Stimulated activated CD4-positive, alpha-beta T cell treated with anti-CD3 and anti-CD28 coated beads, TNF-alpha, amount 100 ng/mL, for 48 hours (primary cell): Measurements from ENCODE around the gene ADAM33.

ENCODE experiments used
- DNase-seq, 3 donors: peaks; one replicate each; pipeline ENCODE4 v3.0.0-alpha.2; 2020; ENCODE audit warnings: low read depth in 3 of 3

ADAM33 gene

DNA sequence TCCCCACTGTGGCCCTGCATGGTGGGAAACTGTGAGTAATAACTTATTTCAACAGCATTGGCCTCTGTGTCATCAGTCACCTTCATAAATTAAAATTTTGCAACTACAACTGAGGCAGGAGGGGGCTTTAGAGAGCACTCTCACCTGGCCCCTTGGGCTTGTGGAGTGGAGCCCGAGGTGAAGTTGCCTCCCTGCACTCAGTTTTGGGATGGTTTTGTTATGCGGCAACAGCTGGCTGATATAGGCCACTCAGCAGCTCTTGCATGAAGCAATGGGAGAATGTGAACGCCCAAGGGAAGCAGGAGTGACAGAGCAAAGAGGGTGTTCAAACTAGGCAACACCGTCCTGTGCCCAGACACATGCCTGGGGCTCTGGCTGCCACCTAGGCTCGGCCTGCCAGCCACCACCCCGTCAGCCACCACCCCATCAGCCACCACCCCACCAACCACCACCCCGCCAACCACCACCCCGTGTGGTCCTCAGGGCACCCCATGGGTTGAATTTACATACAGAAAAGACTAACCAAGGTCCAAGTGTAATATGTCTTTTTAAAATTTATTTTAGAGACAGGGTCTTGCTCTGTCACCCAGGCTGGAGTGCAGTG lies 14.3 kb downstream of the ADAM33 start:
- no peak for DNase-seq

DNA sequence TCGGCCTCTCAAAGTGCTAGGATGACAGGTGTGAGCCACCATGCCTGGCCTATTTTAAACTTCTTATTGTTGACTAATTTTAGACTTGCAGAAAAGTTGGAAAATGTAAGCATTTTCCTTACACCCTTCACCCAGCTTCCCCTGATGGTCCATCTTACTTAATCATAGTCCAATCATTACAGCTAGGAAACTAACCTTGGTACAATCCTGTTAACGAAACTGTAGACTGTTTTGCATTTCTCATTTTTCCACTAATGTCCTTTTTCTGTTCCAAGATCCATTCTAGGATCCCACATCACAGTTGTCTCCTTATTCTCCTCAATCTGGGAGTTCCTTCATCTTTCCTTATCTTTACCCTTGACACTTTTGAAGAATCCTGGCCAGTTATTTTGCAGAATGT lies 18.0 kb downstream of the ADAM33 start:
- no peak for DNase-seq

DNA sequence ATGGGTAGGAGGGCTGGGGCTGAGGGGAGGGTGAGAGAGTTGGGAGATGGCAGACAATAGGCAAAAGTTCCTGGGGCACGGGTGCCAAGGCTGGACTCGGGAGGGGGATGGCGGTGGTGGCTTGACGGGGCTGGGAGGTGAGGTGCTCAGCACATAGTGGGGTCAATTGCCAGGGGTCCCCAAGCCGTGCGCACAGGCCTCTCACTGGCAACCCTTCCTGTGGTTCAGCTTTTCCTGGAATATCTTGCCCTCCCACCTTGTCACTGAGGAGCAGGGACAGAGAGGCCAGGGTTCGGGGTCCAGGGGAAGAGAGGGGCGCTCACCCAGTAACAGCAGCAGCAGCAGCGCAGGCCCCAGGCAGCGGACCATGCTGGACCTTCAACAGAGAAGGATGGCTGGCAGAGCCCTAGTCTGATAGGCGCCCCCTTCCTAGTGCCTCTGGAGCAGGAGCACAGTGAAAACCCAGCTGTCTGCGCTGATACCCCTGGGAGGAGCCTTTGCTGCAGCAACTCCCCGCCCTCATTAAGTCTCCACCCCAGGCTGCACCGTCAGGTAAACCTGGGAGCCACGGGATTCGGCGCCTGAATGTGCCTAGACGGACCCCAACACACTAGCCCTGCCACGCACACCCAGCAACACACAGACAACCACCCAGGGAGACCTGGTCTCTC lies 18.6 kb downstream of the ADAM33 start, which contains the start of gene GFRA4:
GFRA4 (minus strand) TSS at position 369 of the 671 bp plus-strand sequence; CDS start at position 369, 0 bp downstream.
- no peak for DNase-seq

DNA sequence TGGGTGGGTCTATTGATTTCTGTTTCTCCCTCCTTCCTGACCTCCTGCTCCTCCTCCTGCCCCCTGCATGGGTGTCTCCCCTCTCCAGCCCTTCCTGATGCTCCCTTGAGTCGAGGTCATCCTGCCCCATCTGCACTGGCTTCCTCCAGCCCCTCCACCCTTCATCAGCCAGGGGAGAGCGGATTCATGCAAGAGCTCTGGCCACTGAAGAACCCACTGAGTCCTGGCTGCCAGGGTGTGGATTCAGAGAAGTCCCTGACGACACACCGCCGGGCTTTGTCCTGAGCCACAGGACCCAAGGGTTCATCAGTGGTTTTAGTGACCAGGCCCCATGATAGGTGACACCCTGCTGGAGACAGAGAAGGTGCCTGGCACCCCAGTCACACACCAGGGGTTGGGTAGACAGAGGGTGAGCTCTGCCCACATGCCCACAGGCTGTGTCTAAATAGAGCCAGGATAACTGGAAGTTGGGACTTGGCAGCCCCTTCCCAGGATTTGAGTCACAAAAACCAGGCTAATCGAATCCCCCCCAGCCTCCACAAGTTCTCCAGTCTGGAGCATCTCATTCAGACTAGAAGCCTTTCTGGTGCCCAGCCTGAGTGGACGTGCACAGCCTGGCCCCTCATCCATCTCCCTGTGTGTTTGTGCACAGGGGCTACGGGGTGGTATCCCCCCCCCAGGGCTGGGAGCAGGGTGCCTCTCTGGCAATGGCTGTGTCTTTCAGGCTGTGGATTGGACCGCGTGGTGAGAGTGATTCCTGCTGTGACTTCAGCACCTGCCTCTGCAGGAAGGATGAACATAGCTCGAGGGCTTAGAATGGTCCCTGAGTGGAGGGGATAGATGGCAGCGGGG lies 19.8 kb downstream of the ADAM33 start:
- no peak for DNase-seq

DNA sequence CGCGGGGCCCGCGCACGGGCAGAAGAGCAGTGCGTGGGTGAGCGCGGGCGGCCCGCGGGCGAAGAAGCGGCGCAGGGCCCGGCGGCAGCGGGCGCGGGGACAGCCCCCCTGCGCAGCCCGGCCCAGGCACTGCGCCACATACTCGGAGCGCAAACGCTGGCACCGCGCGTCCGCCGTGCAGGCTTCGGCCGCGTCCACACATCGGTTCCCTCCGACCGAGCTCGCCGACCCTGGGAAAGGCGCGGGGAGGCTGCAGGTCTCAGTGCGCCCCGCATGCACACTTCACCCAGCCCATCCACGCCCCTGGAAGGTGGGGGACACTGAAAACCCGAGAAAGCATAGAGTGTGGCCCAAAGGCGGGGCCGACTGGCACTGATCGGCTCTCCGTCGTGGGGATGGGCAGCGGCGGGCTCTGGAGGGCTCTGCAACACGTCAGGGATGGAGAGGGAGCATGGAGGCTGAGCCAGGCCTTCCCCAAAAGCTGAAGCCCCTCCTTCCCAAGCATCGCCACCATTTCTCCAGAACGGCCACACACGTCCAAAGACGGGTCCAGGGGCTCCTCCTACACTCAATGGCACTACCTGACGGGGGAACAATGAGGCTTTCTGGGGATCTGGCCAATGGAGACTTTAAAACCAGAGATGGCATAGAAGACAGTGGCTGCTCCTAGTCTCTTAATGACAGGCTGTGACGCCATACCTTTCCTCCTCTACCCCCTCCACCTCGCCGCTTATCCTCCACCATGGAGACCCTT lies 20.6 kb downstream of the ADAM33 start:
- DNase-seq = no peak

DNA sequence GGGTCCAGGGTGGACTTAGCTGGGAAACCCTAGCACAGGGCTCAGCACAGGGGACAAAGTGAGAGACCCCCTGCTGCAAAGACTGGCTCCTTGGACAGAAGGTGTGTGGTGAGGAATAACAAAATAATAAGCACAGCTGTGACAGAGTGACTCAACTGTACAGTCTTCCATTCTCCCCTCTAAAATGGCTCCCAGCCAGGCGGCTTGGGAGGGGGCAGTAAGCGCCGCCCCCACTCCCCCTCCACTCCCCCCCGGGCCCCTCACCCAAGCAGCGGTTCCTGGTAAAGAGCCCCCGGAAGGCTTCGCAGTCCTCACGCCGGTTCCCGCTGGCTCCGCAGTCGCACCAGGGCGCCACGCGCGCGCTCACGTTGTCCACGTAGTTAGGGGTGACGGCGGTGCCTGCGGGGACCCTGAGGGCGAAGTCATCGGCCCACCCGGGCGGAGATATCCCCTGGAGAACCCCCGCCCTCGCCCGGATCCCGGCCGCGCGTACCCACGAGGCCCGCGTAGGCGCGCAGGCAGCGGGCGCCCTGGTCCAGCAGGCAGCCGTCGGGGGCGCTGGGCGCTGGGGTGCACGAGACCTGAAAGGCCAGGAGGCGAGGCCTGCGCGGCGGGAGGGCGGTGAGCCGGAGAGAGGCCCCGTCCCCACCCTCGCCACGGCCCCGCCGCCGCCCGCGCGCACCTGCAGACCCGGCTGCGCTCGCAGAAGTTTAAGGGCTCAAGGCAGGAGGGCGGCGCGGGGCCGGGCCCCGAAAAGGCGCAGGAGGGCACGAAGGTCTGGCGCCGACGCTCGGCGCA lies 21.3 kb downstream of the ADAM33 start:
- DNase-seq = no peak

DNA sequence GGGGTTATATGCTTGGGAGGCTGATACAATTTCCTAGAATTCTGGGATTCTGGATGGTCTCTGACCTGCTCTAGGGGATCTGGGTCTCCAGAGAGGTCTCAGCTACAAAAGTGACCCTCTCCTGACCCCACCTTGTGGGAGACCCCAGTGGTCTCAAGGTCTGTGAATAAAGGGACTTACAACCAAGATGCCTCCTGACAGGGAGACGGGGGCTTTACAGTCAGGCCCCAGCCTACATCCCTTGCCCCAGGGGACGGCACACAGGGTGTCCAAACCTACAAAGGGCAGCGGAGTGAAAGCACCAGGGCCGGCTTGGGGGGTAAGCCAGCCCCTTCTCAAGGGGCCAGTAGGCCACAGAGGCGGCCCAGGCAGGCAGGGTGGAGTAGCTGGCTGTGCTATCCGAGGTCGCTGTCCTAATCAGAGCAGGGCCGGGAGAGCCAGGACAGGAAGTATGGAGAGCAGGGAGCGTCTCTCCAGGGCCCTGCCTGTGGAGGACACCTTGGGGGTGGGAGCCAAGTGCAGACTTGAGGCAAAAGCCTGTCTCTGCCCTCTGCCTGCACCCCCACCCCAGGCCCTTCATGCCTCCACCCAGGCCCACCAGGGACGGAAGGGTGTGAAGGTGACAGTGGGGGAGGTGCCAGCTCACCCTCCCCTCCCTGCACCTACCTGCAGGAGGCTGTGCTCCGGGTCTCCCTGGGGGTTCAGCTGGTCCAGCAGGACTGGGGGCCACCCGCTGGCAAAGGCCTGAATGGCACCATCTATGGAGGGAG lies 22.1 kb downstream of the ADAM33 start:
- no peak for DNase-seq

DNA sequence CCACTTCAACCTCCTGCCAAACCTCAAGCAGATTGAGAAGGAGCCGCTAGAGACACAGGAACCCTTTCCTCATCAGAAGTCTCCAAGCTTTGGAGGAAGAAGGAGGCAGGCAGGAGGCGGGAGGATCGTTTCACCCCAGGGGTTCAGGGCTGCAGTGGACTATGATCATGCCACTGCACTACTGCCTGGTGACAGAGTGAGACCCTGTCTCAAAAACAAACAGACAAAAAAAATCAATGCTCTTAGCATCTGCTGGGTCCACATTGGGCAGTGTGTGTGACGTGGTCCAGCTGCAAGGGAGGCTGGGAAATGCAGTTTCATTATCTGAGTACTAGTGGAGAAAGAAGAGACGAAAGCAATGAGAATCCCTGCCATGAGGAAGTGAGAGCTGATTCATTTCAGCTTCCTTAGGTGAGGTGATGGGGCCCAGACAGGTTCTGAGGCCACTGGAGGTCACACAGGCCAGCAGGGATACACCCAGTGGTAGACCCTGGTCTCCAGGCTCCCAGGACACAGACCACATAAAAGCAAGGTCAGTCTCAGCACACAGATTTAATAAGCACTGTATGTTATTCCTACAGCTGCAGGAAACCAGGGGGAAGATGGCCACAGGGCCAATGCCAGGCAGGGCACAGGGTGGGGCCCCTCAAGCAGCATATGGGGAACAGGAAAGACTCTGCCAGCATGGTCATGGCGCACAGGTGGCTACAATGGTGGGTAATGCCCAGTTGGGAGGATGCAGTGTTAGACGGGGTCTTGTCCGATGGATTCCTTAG lies 22.9 kb downstream of the ADAM33 start:
- DNase-seq = no peak

DNA sequence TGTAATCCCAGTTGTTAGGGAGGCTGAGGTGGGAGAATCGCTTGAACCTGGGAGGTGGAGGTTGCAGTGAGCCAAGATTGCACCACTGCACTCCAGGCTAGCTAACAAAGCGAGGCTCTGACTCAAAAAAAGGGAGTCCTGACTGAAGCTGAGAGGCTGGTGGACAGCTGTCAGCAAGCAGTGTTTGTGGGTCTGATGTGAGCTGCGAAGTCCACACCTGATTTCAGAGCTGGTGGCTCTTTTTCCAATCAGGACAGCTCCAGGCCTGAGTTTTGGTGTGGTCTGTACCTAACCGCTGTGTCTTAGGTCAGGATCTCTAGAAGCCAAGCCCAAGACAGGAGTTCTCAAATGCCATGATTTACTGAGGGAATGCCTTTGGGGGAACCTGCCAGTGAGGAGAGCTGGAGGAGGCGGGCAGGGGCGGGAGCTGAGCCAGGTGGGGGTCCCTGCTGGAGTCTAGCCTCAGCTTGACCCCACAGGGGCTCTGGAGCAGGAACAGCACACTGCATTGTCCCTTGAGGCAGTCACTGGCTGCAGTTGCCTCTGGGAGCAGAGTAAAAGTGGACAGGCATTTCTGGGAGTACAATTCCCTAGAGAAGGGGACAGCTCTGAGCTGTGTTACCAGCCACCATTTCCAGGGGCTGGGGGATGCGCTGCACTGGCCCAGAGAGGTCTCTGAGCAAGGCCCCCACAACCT lies 23.6 kb downstream of the ADAM33 start:
- no peak for DNase-seq

DNA sequence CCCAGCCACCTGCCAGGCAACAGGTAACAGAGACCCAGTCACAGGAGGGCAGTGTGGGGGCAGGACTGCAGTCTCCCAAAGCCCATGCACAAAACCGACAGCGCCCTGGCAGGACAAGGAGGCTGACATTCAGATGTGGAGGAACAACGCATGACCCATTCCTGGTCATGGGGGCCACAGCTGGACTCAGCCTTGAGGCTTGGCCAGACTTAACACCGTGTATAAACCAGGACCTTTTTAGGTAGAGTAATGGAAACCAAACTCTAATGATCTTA lies 26.7 kb downstream of the ADAM33 start:
- DNase-seq = no peak

DNA sequence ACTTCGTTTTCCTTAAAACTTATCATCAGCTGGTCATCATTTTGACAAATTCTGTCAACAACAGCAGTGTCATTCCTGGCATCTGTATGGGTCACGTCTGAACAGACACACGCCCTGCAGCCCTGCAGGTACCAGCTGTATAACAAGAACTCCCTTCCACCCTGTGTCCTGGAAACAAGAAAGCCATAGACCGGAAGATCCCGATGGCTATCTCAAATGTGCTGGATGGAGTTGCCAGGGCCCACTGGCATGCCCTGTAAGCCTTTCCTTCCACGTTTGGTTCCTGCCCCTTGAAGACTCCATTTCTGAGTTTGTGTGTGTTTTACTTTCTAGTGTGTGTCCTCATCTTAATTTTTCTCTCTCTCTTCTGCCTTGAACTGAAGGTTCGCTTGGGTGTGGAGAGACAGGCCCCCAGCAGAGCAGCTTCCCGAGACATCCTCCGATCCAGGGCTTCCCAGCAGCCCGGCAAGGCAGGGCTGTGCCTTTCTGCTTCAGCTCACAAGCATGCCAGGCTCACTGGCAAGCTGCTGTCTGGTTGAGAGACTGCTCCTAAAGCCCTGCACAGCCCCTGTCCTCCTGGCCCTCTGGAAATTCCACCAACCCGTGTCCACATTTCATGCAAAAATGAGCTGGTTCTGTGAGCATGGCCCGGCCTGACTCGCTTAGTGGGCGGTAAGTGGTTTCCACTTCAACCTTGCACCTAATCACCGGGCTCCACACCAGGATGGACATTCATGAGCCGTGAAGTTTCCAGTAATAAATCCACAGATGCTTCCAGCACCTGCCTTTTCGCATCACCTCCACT lies 27.3 kb downstream of the ADAM33 start:
- DNase-seq = no peak

DNA sequence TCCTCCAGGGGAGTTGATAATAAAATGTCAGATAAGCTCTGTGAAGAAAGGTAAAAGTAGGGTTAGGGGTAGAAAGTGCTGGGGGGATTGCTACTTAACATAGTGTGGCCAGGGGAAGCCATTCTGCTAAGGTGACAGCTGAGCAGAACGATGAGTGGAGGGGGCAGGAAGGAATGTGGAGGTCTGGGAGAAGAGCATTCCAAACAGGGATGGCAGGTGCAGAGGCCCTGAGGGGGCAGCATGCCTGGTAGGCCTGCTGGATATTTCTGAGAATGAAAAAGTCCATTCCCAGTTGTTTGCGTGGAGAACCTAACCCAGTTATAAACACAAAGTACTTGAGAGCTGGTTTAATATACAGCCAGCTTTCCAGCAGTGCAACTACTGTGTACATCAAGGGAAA lies 27.9 kb downstream of the ADAM33 start:
- no peak for DNase-seq

DNA sequence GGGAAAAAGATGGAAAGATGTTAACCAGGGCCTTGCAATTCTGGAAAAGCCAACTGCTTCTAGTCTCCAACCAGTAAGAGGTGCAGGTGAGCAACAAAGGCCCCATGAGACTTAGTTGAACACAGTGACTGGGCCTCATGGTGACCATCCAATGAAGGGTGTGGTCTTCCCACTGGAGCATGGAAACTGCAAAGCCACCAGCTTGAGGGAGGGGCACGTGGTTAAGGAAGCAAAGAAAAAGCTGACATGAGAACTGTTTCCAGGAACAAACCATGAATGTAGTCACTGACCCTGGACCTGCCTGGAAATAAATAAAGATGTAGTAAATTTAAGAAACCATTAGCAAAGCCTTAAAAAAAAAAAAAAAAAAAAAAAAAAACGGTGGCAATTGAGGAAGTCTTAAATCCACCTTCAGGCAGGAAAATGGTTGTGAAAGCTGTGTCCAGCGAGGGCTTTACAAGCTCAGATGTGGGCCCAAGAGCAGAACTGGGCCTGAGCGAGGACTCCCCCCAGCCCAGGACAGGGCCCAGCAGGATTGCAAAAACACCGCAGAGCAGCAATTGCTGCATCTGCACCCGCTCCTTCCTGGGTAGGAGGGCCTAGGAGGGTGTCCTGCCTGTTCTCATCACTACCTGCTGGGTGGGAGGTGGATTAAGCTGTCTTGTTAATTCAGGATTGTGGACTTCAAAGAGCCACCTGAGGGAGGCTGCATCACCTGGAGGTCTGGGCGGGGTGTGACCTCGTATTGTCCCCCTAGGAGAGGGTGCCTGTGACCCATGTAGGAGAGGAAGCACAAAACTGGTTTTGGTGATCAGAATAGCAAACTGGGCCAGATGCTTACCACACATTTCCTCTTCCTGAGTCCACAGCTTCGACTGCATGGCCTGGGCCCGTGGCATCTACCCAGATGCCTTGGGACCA lies 28.9 kb downstream of the ADAM33 start:
- DNase-seq = no peak

DNA sequence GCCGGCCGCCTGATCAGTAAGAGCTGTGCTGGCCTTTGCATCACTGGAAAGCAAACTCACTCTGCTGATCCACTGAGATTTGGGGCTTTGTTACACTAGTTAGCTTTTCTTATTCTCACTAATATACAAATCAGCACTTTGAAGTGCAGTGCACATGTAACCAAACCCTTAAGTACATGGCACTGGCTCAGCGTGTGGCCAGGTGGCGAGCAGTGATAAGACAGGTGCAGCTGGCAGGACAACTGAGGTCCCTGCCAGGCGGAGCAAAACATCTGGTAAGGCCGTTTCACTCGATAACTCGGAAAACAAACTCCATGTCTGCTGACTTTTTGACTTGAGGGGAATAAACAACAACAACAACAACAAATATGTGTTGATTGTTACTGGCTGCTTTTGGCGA lies 29.6 kb downstream of the ADAM33 start:
- no peak for DNase-seq

DNA sequence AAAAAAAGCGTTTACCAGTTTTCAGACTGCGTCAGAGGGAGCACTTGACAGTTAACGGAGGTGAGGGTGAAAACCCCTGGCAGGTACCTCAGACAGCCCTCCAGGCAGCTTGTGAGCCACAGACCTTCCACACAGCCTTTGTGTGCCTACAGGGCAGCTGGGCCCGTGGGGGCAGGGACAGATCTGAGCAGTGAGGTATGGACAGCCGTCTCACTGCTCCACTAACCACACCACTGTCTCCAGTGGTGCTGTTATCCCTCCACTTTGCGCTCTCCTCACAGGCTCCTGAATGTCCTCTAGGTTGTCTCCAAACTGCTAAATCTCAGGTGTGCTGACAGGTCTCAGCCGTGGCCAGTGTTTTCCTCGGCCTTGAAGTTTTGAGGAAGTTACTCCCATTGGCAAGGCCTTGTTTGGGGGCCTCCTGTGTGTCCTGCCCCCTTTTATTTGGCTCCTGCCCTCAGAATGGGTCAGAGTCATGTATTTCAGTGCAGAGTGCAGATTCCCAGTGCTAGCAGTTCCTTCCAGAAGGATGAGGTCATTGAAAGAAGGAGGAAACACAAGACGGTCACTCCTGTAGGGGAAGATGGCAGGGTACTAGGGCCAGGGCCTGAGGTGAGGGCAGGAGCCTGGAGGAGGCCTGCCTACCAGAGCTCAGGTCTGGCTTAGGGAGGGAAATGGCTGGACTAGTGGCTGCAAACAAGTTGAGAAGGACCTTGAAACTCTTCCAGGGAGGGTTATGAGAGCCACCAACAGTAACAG lies 30.4 kb downstream of the ADAM33 start:
- DNase-seq = no peak

DNA sequence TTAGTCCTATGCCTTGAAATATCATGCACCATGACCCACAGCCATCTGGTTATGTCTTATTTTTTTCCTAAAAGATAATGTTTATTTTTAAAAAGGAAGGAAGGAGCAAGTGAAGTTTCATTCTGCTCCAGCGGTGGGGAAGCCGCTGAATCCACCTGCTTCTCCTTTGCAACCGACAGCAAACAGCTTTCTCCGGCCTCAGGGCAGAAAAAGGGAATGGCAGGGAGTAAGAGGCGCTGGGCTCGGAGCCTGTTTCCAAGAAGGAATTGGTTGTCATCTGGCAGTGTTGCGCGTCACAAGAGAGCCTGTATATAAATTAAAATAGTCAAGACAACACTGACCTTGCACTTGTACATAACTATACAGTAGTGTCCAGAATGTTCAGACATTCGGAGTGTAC lies 32.9 kb downstream of the ADAM33 start:
- no peak for DNase-seq

DNA sequence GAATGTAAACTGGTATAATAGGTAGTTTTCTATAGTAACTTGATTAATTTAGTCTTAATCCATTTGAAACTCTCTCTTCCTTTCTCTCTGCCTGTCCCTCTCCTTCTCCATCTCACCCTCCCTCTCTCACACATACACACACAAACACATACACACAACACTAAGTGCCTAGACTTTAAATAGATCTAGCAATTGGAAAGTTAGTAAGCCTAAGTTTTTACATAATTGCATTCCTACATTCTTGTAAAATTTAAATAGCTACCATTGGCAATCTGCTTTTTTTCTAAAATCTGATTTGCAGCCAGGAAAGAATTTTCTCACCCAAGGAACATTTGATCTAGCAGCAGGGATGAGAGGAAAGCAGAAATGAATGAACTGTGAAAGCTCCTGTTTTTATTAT lies 34.3 kb downstream of the ADAM33 start:
- no peak for DNase-seq
